Measurements from ENCODE around the gene PRLR.

PRLR gene

GRCh38 chr5:35152733-35153132, 77.6 kb downstream of the PRLR start:
- in situ Hi-C loops (cut with HindIII; ENCODE audit: low sequenced_read_pairs), result no loop called here
- no peak for DNase-seq (ENCODE audit: low read depth, low spot score)
- H3K4me3 ChIP-seq (ENCODE audit: low read depth, low read length), result no peak overlapping the region
- no peak for TF ChIP-seq CTCF (IDR thresholded peaks at IDR 0.05; ENCODE audit: low read depth, low read length)

GRCh38 chr5:35151146-35151920, 79.0 kb downstream of the PRLR start:
- TF ChIP-seq CTCF (IDR thresholded peaks at IDR 0.05; ENCODE audit: low read depth, low read length), result no peak
- in situ Hi-C loops (cut with HindIII; ENCODE audit: low sequenced_read_pairs), result no loop called here
- no peak for DNase-seq (ENCODE audit: low read depth, low spot score)
- H3K4me3 ChIP-seq (ENCODE audit: low read depth, low read length), result no peak overlapping the region

GRCh38 chr5:35149041-35149440, 81.2 kb downstream of the PRLR start:
- in situ Hi-C loops (cut with HindIII; ENCODE audit: low sequenced_read_pairs), result no loop called here
- no peak for DNase-seq (ENCODE audit: low read depth, low spot score)
- H3K4me3 ChIP-seq (ENCODE audit: low read depth, low read length), result no peak overlapping the region
- TF ChIP-seq CTCF (IDR thresholded peaks at IDR 0.05; ENCODE audit: low read depth, low read length), result no peak

GRCh38 chr5:35146406-35146805, 83.9 kb downstream of the PRLR start:
- TF ChIP-seq CTCF (IDR thresholded peaks at IDR 0.05; ENCODE audit: low read depth, low read length), result no peak
- no peak for DNase-seq (ENCODE audit: low read depth, low spot score)
- no peak overlapping the region for H3K4me3 ChIP-seq (ENCODE audit: low read depth, low read length)
- in situ Hi-C loops (cut with HindIII; ENCODE audit: low sequenced_read_pairs), result no loop called here

DNA sequence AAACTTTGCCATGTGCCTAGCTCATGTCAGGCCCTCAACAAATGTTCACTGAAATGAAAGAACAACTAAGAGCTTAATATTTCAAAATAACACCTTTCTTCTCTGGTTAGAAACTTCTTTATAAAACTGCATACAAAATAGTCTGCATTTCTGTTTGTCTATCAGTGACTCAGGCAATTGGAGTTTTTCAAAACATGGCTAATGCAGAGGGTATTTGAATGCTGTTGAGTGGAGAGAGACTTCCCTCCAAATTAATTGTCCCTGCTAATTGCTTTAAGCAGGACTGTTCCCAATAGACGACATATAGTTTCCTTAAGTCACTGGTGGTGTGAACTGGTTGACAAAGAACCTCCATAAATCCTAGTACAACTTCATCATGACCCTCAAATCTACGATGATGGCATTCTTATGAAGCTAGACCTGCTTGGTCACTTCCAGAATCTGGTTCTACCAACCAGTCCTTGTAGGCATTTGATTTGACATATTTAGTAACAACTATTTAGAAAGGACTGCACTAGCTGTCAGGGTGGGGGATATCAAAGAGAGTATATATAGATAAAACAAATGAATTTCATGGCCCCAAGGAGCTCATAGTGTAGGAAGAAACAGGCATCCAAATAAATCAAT, 84.5 kb downstream of the PRLR start:
- no peak for TF ChIP-seq CTCF (IDR thresholded peaks at IDR 0.05; ENCODE audit: low read depth, low read length)
- in situ Hi-C loops (cut with HindIII; ENCODE audit: low sequenced_read_pairs), result no loop called here
- H3K4me3 ChIP-seq (ENCODE audit: low read depth, low read length), result no peak overlapping the region
- no peak for DNase-seq (ENCODE audit: low read depth, low spot score)

GRCh38 chr5:35145012-35145411, 85.3 kb downstream of the PRLR start:
- no peak for TF ChIP-seq CTCF (IDR thresholded peaks at IDR 0.05; ENCODE audit: low read depth, low read length)
- in situ Hi-C loops (cut with HindIII; ENCODE audit: low sequenced_read_pairs), result no loop called here
- H3K4me3 ChIP-seq (ENCODE audit: low read depth, low read length), result no peak overlapping the region
- no peak for DNase-seq (ENCODE audit: low read depth, low spot score)

Measured in astrocyte of the spinal cord (primary cell).